Measurements from ENCODE around the gene TRPC4AP.

The TRPC4AP gene

GRCh38 chr20:35013421-35014411, 78.9 kb downstream of the TRPC4AP start:
- DNase-seq (ENCODE audit: low spot score) = no peak

DNA sequence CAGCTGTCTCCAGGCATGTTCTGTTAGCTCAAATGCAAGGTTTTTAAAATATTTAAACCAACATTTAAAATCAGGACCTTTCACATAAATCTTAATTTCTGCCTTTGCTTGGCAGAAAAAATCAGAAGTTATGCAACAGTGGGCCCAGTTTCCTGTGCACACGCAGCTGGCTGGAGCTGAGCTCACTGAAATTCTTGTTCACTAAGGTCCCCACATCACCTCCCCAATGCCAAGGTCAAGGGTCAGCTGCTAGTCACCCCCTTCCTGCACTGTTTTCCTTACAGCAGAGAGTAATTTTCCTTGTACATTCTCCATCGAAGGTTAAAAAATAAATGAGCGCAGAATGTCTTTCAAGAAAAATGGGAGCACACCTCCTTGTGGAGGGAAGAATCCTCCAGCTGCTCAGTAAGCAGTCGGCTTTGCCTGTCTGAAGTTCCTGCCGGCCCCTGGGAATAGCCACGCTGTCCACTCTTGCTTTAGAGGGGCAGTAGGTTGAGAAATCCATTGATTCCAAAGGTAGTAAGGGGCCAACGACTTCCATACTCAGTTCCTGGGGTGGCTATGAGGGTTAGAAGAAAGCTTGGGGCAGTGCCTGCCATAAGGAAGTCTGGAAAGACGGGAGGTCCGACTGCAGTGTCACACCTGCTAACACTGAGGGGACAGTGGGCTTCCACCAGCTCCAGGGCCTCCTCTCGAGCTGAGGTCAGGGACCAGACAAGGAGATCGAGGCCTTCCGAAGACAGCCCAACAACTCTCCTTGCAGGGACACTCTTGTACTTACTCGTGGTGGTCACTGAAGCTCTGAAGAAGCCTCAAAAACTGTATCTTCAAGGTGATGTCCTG, 80.2 kb downstream of the TRPC4AP start:
- no peak for DNase-seq (ENCODE audit: low spot score)

GRCh38 chr20:35011589-35012226, 80.9 kb downstream of the TRPC4AP start:
- DNase-seq (ENCODE audit: low spot score) = no peak

- no peak for DNase-seq (ENCODE audit: low spot score)
Measured at GRCh38 chr20:35010405-35011192, 82.0 kb downstream of the TRPC4AP start.

GRCh38 chr20:35009665-35010328, 82.8 kb downstream of the TRPC4AP start:
- no peak for DNase-seq (ENCODE audit: low spot score)

- no peak for DNase-seq (ENCODE audit: low spot score)
Measured at GRCh38 chr20:35008411-35009342, 83.9 kb downstream of the TRPC4AP start.

DNA sequence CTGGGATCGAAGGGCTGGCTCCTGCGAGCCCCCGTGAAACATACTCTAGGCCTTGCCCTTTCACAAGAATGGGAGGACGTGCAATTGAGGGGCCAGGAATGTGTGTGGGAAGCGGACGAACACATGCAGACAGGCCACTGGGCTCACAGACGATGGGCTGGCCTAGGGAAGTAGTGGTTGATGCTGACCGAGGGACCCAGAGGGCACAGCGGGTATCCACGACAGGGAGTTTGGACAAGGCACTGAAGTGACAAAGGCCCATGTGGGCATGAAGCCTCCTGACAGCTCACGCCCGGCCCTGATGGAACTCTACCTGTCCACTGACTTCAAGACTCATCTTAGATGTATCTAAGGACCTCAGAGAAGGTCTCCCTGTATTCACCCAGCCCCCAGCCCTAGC, 84.7 kb downstream of the TRPC4AP start:
- no peak for DNase-seq (ENCODE audit: low spot score)

- DNase-seq (ENCODE audit: low spot score) = no peak
Measured at GRCh38 chr20:35007413-35007812, 85.2 kb downstream of the TRPC4AP start.

- no peak for DNase-seq (ENCODE audit: low spot score)
Measured at GRCh38 chr20:35006531-35006971, 86.1 kb downstream of the TRPC4AP start.

DNA sequence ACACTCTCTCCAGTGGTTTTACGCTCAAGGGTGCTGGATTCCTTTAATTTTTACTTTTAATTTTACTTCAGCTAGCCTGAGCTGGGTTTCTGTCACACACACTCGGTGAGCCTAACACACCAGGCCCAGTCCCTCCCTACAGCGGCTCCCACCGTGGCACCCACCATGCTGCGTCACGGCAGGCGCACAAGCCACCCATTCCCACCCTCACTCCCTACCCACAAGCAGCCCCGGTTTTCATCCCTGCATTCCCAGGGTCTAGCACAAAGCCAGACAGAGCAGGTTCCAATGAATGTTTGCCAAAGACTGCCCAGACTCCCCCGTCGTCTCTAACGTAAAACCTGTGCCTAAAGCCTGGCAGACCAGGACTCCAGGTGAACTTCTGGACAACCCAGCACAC, 86.6 kb downstream of the TRPC4AP start:
- no peak for DNase-seq (ENCODE audit: low spot score)

- DNase-seq (ENCODE audit: low spot score) = no peak
Measured at GRCh38 chr20:35005463-35005961, 87.1 kb downstream of the TRPC4AP start.

GRCh38 chr20:35004749-35005462, 87.7 kb downstream of the TRPC4AP start:
- no peak for DNase-seq (ENCODE audit: low spot score)

DNA sequence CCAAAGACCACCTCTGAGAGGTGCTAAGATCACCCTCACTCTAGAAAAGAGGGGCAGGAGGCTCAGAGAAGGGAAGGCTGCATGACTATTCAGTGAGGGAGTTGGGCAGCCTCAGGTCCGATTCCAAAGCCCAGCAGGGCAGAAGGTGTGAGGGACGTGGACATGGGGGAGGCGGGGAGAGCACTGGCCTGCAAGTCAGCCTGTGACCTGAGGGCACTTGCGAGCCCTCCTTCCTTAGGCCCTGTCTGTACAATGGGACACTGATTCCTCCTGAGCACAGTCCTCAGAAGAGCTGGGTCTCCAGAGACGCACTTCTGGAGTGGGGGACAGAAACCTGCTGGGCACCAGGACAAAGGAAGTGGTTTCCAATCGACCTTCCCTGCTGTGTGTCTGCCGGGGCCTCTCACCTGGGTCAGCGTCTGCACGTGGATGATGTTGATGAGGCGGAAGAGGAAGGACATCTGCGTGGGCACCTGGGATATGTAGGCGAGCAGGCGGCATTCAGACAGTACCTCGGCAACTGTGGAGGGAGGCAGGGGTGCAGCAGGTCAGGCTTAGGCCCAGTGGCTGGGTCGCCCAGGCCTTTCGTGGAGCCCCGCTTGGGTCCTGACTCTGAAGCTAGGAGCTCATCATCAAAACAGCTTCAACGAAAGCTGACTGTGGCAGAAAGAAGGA, 88.4 kb downstream of the TRPC4AP start:
- no peak for DNase-seq (ENCODE audit: low spot score)

DNA sequence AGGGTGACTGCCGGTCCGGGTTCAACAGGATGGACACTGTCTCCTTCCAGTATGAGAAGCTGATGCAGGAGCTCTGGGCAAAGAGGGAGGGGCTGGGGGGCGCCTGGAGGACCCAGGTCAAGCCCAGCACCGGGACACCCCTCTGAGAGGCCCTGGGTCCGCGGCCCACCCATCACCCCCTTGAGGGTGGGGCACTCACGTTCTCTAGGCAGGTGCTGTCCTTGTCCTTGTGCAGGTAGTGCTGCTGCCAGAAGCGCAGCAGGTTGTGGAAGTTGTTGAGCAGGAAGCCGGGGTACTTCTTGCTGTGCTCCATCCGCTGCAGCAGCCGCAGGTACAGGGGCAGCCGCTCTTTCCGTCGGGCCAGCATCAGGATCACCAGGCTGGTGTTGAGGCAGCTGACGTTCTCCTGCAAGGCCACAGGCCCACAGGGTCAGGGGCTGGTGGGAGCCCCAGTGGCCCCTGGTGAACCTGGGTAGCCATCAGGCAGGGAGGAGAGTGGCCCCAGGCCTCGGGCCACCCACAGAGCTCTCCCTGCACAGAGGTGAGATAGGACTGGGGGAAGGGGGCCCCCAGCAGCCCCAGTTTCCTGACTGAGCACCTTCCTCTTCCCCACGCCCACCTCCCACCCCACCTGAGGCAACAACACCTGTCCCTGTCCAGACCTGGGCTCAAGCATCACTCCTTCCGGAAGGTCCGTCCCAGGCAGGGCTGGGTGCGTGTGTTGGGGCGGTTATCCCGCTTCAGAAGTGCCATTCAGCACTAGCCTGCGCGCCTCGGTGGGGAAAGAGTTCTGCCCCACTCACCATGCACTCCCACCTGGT, 89.2 kb downstream of the TRPC4AP start:
- DNase-seq (ENCODE audit: low spot score) = no peak

- no peak for DNase-seq (ENCODE audit: low spot score)
Measured at GRCh38 chr20:35002426-35003210, 90.0 kb downstream of the TRPC4AP start.

- DNase-seq (ENCODE audit: low spot score) = no peak
Measured at GRCh38 chr20:35001596-35002362, 90.8 kb downstream of the TRPC4AP start.
